GM19463 (cell line): ENCODE results near the gene RHOD.

Experiments used
- ATAC-seq: cut with Tn5 transposase; IDR thresholded peaks from one replicate; pipeline ENCODE4 v1.9.1; 2021; ENCODE audit warnings: mild to moderate bottlenecking, moderate library complexity; ENCODE audit not compliant: unreplicated experiment

RHOD gene

GRCh38 chr11:67113231-67113721 lies 56.6 kb downstream of the RHOD start:
- no peak for ATAC-seq

- ATAC-seq = no peak
These were observed 57.7 kb downstream of the RHOD start for GRCh38 chr11:67114275-67114896.

GRCh38 chr11:67116758-67117105 lies 60.1 kb downstream of the RHOD start:
- ATAC-seq = no peak

GRCh38 chr11:67117176-67117575 lies 60.5 kb downstream of the RHOD start:
- no peak for ATAC-seq

GRCh38 chr11:67117672-67118180 lies 61.1 kb downstream of the RHOD start:
- ATAC-seq = no peak

GRCh38 chr11:67118181-67118766 lies 61.6 kb downstream of the RHOD start:
- peak; percentile 3 for ATAC-seq

GRCh38 chr11:67118801-67119584 lies 62.3 kb downstream of the RHOD start, which contains the start of gene KDM2A:
Gene KDM2A (plus strand): TSS chr11:67119263. CDS start chr11:67121317, 2,054 bp downstream.
- peak; percentile 70 for ATAC-seq

GRCh38 chr11:67119585-67120391 lies 63.1 kb downstream of the RHOD start:
- peak; percentile 10 for ATAC-seq

GRCh38 chr11:67120456-67120855 lies 63.8 kb downstream of the RHOD start:
- no peak for ATAC-seq

- ATAC-seq = no peak
These were observed 64.4 kb downstream of the RHOD start for GRCh38 chr11:67120881-67121710.
